Right atrium auricular region (tissue), 2 donors: ENCODE measurements around the gene RETSAT. TPM values are rescaled to one million over a fixed set of nuclear protein-coding genes. Genes with fewer than 3 reads are reported as not detected.
"Not testable (repeated sequence)": the region's sequence is repeated elsewhere in the genome, so short reads cannot be mapped to it uniquely, and the experiment has no call there.

ENCODE experiments used
- DNase-seq: peaks from one replicate; pipeline ENCODE4 v3.0.0-alpha.2; 2019; ENCODE audit warnings: low spot score
- H3K27ac ChIP-seq, 2 donors: fragments of 200-600 bp; sonication (generic); 1 replicate in 1 of 2; 2 replicates in 1 of 2; pipeline ENCODE4 v1.5.1; 2016 to 2019
- H3K27me3 ChIP-seq, 2 donors: fragments of 200-600 bp; sonication (generic); one replicate each; pipeline versions ENCODE4 v1.5.1 to v1.6.0; 2017 to 2019
- H3K36me3 ChIP-seq: fragments of 200-600 bp; sonication (generic); one replicate; pipeline ENCODE4 v1.5.1; 2016
- H3K4me1 ChIP-seq, 2 donors: fragments of 200-600 bp; sonication (generic); one replicate each; pipeline versions ENCODE4 v1.5.1 to v1.6.0; 2017 to 2019
- H3K4me3 ChIP-seq, 2 donors: fragments of 200-600 bp; sonication (generic); 1 replicate in 1 of 2; 2 replicates in 1 of 2; pipeline ENCODE4 v1.5.1; 2017 to 2019; ENCODE audit warnings: mild to moderate bottlenecking in 1 of 2, moderate library complexity in 1 of 2
- H3K9me3 ChIP-seq, 2 donors: fragments of 200-600 bp; sonication (generic); one replicate each; pipeline ENCODE4 v1.5.1; 2019
- total RNA-seq, 2 donors: library from RNA; depleted of rRNA; stranded (reverse); fragments of >200 nt; gene quantifications; one replicate each; pipeline ENCODE4 v1.1.0, GENCODE V29; 2016
- TF ChIP-seq, protein P1 (sequence below), 2 donors: fragments of 200-600 bp; sonication (generic); IDR thresholded peaks; one replicate each; pipeline ENCODE4 v1.5.1; 2019; ENCODE audit warnings: antibody characterized with exemption in 2 of 2

Gene RETSAT
- total RNA-seq, 2 donors from 2014 or later, result 34.2 to 40.8 TPM

DNA sequence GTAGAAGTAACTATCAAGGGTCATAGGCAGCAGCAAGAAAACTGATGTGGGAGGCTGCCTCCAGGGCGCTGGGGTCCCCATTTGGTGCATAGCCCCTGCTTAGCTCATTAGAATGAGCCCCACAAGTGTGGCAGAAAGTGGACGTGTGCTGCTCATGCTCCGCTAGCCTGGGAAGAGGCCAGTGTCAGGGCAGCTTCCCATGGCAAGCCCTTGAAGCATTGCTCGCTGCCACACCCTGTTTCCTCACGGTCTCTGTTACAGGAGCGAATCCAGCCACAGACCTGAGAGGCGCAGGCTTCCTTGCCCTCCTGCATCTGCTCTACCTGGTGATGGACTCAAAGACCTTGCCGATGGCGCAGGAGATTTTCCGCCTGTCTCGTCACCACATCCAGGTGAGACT lies 22.8 kb upstream of the RETSAT start:
- Histone ChIP-seq H3K4me3 (no peak overlapping the region), H3K4me1 (no peaks in the 10 kb centered on the region), H3K27me3 (no peaks in the 10 kb centered on the region), H3K36me3 (peaks cover 27% of the 10 kb centered on the region), H3K9me3 (no peaks in the 10 kb centered on the region), H3K27ac (no peak overlapping the region)
- TF ChIP-seq, protein P1, sequence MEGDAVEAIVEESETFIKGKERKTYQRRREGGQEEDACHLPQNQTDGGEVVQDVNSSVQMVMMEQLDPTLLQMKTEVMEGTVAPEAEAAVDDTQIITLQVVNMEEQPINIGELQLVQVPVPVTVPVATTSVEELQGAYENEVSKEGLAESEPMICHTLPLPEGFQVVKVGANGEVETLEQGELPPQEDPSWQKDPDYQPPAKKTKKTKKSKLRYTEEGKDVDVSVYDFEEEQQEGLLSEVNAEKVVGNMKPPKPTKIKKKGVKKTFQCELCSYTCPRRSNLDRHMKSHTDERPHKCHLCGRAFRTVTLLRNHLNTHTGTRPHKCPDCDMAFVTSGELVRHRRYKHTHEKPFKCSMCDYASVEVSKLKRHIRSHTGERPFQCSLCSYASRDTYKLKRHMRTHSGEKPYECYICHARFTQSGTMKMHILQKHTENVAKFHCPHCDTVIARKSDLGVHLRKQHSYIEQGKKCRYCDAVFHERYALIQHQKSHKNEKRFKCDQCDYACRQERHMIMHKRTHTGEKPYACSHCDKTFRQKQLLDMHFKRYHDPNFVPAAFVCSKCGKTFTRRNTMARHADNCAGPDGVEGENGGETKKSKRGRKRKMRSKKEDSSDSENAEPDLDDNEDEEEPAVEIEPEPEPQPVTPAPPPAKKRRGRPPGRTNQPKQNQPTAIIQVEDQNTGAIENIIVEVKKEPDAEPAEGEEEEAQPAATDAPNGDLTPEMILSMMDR (IDR thresholded peaks at IDR 0.05), result no peak
- DNase-seq, result no peak

DNA sequence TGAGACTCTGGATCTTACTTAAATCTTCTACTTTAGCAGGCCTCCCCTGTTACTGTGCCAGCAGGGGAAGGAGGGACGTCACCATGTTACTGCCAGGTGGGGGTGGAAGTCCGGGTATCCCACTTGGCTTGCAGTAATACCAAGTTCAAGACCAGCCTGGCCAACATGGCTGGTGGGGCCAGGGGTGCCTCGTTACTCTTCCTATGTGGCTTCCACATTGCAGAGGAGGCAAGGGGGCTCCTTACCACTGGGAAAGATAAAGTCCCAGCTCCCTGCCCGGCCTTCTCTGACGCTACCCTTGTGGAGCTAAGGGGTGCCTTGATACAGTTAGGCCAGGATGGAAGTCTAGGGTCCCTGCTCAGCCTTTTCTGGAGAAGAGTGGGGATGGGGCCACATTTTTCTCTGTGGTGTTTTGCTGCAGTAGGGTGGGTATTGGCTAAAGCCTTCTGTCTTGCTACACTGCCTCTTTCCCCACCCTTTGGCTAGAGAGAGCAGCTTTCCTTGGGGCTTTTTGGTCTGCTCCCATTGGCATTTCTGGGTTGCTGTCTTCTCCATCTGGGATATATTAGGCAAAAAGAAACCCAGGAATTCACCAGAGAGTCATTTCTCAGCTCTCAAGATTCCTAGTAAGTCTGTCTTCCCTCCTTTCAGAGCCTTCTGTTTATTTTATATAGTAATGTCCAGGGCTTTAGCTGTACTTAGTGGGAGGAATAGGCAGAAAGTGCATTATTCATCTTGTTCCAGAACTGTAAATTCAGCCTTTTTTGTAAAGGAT lies 22.1 kb upstream of the RETSAT start:
- Histone ChIP-seq H3K9me3 (no peaks in the 10 kb centered on the region), H3K27me3 (no peaks in the 10 kb centered on the region), H3K27ac (no peak overlapping the region), H3K36me3 (peaks cover 28% of the 10 kb centered on the region), H3K4me3 (no peak overlapping the region), H3K4me1 (no peaks in the 10 kb centered on the region)
- TF ChIP-seq, protein P1 (IDR thresholded peaks at IDR 0.05), result no peak
- no peak for DNase-seq

DNA sequence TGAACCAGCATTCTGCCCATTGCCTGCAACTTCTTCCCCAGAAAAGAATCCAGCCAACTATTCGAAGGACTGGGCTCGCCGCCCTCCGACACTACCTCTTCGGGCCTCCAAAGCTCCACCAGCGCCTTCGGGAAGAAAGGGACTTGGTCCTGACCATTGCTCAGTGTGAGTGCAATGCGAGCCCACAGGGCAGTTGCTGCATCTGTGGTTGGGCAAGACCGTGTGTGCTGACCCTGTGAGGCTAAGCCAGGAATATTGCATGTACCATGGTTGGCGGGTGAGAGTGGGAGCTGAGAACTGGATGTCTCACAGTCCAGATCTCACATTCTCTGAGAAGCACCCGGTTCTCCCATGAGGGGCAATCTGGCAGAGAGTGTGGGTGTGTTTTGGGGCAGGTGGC lies 16.7 kb upstream of the RETSAT start:
- Histone ChIP-seq H3K27ac (no peak overlapping the region), H3K4me1 (no peaks in the 10 kb centered on the region), H3K4me3 (no peak overlapping the region), H3K27me3 (no peaks in the 10 kb centered on the region), H3K9me3 (no peaks in the 10 kb centered on the region), H3K36me3 (peaks cover 18% of the 10 kb centered on the region)
- DNase-seq, result no peak
- TF ChIP-seq, protein P1 (IDR thresholded peaks at IDR 0.05), result no peak

DNA sequence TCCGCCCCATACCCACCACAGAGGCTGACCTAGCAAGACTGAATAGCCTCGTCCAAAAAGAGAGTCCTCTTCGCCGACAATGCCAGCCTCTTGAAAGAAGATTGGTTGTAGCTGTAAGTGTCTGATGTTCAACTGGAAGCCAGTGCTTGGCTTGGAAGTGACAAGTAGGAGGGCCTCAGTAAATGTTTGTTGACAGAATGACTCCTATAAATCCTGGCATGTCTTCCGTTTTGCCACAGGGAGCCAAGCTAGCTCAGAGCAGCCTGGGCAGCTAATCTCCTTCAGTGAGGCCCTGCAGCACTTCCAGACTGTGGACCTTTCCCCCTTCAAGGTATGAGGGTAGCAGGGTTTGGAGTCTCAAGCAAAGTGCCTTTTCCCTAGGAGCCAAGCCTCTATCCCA lies 15.2 kb upstream of the RETSAT start:
- no peaks in the 10 kb centered on the region for H3K9me3 ChIP-seq
- no peaks in the 10 kb centered on the region for H3K4me1 ChIP-seq
- DNase-seq, result no peak
- H3K27me3 ChIP-seq, result no peaks in the 10 kb centered on the region
- H3K27ac ChIP-seq, result no peak overlapping the region
- TF ChIP-seq, protein P1 (IDR thresholded peaks at IDR 0.05), result no peak
- H3K36me3 ChIP-seq, result peaks cover 18% of the 10 kb centered on the region
- H3K4me3 ChIP-seq, result no peak overlapping the region

DNA sequence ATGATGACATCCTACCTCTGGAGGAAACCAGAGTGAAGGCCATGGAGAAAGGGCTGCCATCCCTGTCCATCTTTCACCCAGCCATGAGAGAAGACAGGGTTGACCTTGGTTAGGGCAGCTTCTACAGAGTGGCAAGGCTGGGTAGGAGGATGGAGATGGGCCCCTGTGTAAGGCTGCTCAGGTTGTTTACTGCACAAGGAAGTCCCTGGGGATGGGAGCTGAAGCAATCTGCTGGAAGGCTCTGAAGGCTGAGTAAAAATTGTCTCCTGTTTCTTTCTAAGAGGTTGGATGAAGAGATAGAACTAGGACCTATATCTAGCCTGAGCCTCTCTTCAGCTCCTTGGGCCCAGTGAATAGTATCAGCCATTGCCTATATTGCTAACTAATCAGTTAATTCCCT lies 14.6 kb upstream of the RETSAT start:
- Histone ChIP-seq H3K36me3 (peaks cover 18% of the 10 kb centered on the region), H3K4me3 (no peak overlapping the region), H3K27ac (no peak overlapping the region), H3K4me1 (no peaks in the 10 kb centered on the region), H3K9me3 (no peaks in the 10 kb centered on the region), H3K27me3 (no peaks in the 10 kb centered on the region)
- DNase-seq, result no peak
- TF ChIP-seq, protein P1 (IDR thresholded peaks at IDR 0.05), result no peak

DNA sequence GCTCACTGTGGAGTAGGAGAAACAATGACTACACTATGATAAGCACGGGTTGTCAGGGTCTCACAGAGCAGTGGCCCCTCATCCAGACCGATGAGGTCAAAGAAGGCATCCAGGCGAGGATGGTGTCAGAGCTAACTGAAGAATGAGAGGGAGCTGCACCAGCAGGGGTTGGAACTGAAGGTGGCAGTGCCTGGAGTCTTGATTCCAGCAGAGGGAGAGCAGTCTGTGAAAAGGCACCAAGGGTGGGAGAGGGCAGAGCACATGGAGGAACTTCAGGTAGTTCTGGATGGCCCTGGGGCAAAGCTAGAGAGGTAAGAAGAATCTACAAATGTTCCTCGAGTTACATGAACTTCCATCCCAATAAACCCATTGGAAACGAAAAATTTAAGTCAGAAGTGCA lies 12.9 kb upstream of the RETSAT start:
- Histone ChIP-seq H3K9me3 (no peaks in the 10 kb centered on the region), H3K4me1 (no peaks in the 10 kb centered on the region), H3K27ac (no peak overlapping the region), H3K27me3 (no peaks in the 10 kb centered on the region), H3K36me3 (peaks cover 23% of the 10 kb centered on the region), H3K4me3 (no peak overlapping the region)
- TF ChIP-seq, protein P1 (IDR thresholded peaks at IDR 0.05), result no peak
- DNase-seq, result no peak

DNA sequence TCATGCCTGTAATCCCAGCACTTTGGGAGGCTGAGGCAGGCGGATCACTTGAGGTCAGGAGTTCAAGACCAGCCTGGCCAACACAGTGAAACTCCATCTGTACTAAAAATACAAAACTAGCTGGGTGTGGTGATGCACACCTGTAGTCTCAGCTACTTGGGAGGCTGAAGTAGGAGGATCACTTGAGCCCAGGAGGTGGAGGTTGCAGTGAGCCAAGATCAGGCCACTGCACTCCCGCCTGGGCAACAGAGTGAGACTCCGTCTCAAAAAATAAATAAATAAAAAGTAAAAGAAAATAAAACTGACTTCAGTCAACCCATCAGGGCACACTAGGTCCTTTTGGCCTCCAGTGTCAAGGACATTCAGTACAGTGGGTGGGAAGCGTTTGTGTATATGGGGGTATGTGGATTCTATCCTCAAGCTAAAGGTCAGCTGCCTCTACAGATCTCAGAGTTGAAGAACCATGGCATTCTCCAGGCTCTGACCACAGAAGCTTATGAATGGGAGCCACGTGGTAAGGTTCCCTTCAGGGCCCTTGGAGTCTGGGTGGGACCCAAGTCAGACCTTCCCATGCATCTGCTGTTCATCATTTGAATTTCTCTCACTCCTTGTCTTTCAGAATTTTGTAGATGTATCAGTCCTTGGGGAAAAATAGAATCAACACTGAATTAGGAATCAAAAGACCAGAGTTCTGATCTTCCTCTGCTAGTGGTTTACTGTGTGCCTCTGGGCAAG lies 8.5 kb upstream of the RETSAT start:
- H3K4me3 ChIP-seq, H3K27ac ChIP-seq, H3K9me3 ChIP-seq, H3K27me3 ChIP-seq, H3K4me1 ChIP-seq, DNase-seq: not testable (repeated sequence)
- peaks cover 30% of the 10 kb centered on the region for H3K36me3 ChIP-seq
